ENCODE results near the gene VIPR2. TPM values are rescaled to one million over a fixed set of nuclear protein-coding genes. Genes with fewer than 3 reads are reported as not detected.
"Not testable (repeated sequence)": the region's sequence is repeated elsewhere in the genome, so short reads cannot be mapped to it uniquely, and the experiment has no call there.

VIPR2 gene
- not detected for polyA plus RNA-seq (2013, experiment 1 of 2; ENCODE audit: insufficient read length)
- polyA plus RNA-seq (2013, experiment 2 of 2; ENCODE audit: insufficient read length) = 0.25 TPM

- no peak for DNase-seq
Measured at GRCh38 chr7:159144758-159145489, at the start of gene VIPR2. VIPR2 (minus strand) TSS chr7:159144867; CDS start chr7:159144771, 96 bp downstream.

GRCh38 chr7:159193543-159194090 is 49.0 kb upstream of the VIPR2 start:
- DNase-seq = no peak

- DNase-seq = no peak
Measured at GRCh38 chr7:159192725-159193453, 48.2 kb upstream of the VIPR2 start.

GRCh38 chr7:159192013-159192412 is 47.3 kb upstream of the VIPR2 start:
- DNase-seq = no peak

GRCh38 chr7:159191236-159191635 is 46.6 kb upstream of the VIPR2 start:
- DNase-seq = no peak

GRCh38 chr7:159188011-159188410 is 43.3 kb upstream of the VIPR2 start:
- no peak for DNase-seq

- no peak for DNase-seq
Measured at GRCh38 chr7:159179241-159179640, 34.6 kb upstream of the VIPR2 start.

- DNase-seq = no peak
Measured at GRCh38 chr7:159177284-159177953, 32.8 kb upstream of the VIPR2 start.

- DNase-seq = no peak
Measured at GRCh38 chr7:159175792-159176191, 31.1 kb upstream of the VIPR2 start.

GRCh38 chr7:159175100-159175499 is 30.4 kb upstream of the VIPR2 start:
- DNase-seq = not testable (repeated sequence)

GRCh38 chr7:159172400-159172799 is 27.7 kb upstream of the VIPR2 start:
- no peak for DNase-seq

GRCh38 chr7:159169391-159169790 is 24.7 kb upstream of the VIPR2 start:
- DNase-seq = no peak

GRCh38 chr7:159167139-159167538 is 22.5 kb upstream of the VIPR2 start:
- DNase-seq = no peak

- no peak for DNase-seq
Measured at GRCh38 chr7:159166530-159166929, 21.9 kb upstream of the VIPR2 start.

- DNase-seq = no peak
Measured at GRCh38 chr7:159165352-159165751, 20.7 kb upstream of the VIPR2 start.

- DNase-seq = not testable (repeated sequence)
Measured at GRCh38 chr7:159163703-159164301, 19.1 kb upstream of the VIPR2 start.

- DNase-seq = not testable (repeated sequence)
Measured at GRCh38 chr7:159162050-159162626, 17.5 kb upstream of the VIPR2 start.

- DNase-seq = no peak
Measured at GRCh38 chr7:159160450-159160849, 15.8 kb upstream of the VIPR2 start.

GRCh38 chr7:159159731-159160130 is 15.1 kb upstream of the VIPR2 start:
- DNase-seq = no peak

GRCh38 chr7:159158888-159159405 is 14.3 kb upstream of the VIPR2 start:
- DNase-seq = no peak

GRCh38 chr7:159158125-159158887 is 13.6 kb upstream of the VIPR2 start:
- no peak for DNase-seq
